ENCODE data around the gene MYEOV.

- TF ChIP-seq TAF1 (IDR thresholded peaks at IDR 0.05; ENCODE audit: borderline replicate concordance, low read depth, low read length) (no peak), YBX1 (IDR thresholded peaks at IDR 0.05) (no peak), SMC3 (IDR thresholded peaks at IDR 0.05; ENCODE audit: borderline replicate concordance, low read length) (no peak), CTCF (IDR thresholded peaks at IDR 0.05 in 2 of 3, conservative IDR thresholded peaks at IDR 0.05 in 1 of 3; ENCODE audit: control insufficient read depth in 2 of 3, extremely low read depth in 1 of 3, insufficient read depth in 1 of 3, low read depth in 3 of 3, low read length in 3 of 3) (no peak), PML (IDR thresholded peaks at IDR 0.05; ENCODE audit: low read length) (no peak), POLR2AphosphoS5 (IDR thresholded peaks at IDR 0.05; ENCODE audit: low read length) (no peak), HDAC6 (IDR thresholded peaks at IDR 0.05; ENCODE audit: unreplicated experiment) (no peak), ZNF217 (IDR thresholded peaks at IDR 0.05) (no peak)
- TF ChIP-seq, protein P1, sequence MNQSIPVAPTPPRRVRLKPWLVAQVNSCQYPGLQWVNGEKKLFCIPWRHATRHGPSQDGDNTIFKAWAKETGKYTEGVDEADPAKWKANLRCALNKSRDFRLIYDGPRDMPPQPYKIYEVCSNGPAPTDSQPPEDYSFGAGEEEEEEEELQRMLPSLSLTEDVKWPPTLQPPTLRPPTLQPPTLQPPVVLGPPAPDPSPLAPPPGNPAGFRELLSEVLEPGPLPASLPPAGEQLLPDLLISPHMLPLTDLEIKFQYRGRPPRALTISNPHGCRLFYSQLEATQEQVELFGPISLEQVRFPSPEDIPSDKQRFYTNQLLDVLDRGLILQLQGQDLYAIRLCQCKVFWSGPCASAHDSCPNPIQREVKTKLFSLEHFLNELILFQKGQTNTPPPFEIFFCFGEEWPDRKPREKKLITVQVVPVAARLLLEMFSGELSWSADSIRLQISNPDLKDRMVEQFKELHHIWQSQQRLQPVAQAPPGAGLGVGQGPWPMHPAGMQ (IDR thresholded peaks at IDR 0.05; ENCODE audit: borderline replicate concordance), result no peak
These were observed 48.2 kb upstream of the MYEOV start for GRCh38 chr11:69245491-69246345.
